Measurements from ENCODE around the gene GALK1. TPM values are rescaled to one million over a fixed set of nuclear protein-coding genes. Genes with fewer than 3 reads are reported as not detected.
"Not testable (repeated sequence)": the region's sequence is repeated elsewhere in the genome, so short reads cannot be mapped to it uniquely, and the experiment has no call there.

The GALK1 gene
- total and polyA plus RNA-seq, 4 donors = 23.0 to 70.5 (median 44.0) TPM

DNA sequence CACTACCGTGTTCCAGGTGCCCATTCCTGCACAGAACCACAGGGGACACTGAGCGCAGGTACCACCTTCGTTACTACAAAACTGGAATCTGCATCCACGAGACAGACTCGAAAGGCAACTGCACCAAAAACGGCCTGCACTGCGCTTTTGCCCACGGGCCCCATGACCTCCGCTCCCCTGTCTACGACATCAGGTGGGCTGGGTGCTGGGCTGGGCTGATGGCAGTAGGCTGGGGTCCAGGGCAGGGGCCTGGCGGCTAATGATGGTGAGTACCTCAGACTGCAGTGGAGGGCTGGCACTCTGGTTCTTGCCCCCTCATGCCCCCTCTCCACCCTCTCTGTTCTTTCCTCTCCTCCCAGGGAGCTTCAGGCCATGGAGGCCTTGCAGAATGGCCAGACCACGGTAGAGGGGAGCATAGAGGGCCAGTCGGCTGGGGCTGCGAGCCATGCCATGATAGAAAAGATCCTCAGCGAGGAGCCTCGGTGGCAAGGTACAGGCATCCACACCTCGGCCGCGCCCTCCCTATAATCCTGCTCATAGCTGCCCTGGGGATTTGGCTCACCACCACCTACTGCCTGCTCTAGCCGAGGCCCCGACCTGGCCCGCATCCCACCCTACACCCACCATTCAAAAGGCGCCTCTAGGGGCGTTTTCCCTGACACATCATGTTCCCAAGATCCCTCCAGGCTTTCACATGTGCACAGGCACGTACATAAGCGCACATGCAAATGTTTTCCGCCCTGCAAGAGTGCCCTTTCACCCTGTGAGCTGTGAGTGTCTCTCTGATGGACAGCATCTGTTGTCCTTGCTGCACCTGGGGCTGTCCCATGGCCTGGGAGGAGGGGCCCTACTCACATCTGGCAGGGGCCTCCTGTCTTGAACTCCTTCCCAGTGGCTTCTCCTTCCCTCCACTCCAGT is 47.4 kb upstream of the GALK1 start:
- TF ChIP-seq, protein P1, sequence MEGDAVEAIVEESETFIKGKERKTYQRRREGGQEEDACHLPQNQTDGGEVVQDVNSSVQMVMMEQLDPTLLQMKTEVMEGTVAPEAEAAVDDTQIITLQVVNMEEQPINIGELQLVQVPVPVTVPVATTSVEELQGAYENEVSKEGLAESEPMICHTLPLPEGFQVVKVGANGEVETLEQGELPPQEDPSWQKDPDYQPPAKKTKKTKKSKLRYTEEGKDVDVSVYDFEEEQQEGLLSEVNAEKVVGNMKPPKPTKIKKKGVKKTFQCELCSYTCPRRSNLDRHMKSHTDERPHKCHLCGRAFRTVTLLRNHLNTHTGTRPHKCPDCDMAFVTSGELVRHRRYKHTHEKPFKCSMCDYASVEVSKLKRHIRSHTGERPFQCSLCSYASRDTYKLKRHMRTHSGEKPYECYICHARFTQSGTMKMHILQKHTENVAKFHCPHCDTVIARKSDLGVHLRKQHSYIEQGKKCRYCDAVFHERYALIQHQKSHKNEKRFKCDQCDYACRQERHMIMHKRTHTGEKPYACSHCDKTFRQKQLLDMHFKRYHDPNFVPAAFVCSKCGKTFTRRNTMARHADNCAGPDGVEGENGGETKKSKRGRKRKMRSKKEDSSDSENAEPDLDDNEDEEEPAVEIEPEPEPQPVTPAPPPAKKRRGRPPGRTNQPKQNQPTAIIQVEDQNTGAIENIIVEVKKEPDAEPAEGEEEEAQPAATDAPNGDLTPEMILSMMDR (IDR thresholded peaks at IDR 0.05; ENCODE audit: control extremely low read depth, extremely low read depth) = no peak
- DNase-seq = no peak
- peaks cover 9 to 55% (median 48%) of the 10 kb centered on the region in 4 donors for H3K36me3 ChIP-seq (ENCODE audit: control insufficient read depth in 4 of 4, insufficient read depth in 4 of 4, low read length in 4 of 4)

GRCh38 chr17:75811174-75811573 is 46.2 kb upstream of the GALK1 start:
- H3K4me1 ChIP-seq (ENCODE audit: control insufficient read depth in 5 of 5, insufficient read depth in 5 of 5, low read length in 5 of 5) = peaks cover 0 to 12% (median 0%) of the 10 kb centered on the region in 5 donors
- WGBS, 2 donors = 91 to 95% methylated on average over 7 of the region's 7 CpGs
- no peak overlapping the region for H3K27ac ChIP-seq (ENCODE audit: low read depth in 1 of 2, low read length in 1 of 2)
- H3K36me3 ChIP-seq (ENCODE audit: control insufficient read depth in 4 of 4, insufficient read depth in 4 of 4, low read length in 4 of 4) = peaks cover 9 to 45% (median 40%) of the 10 kb centered on the region in 4 donors
- no peaks in the 10 kb centered on the region for H3K27me3 ChIP-seq (ENCODE audit: control insufficient read depth in 3 of 3, insufficient read depth in 3 of 3, low read length in 2 of 3)
- ATAC-seq (ENCODE audit: insufficient read depth, low FRiP score) (no peak), DNase-seq (no peak)
- TF ChIP-seq, protein P1 (IDR thresholded peaks at IDR 0.05; ENCODE audit: control extremely low read depth, extremely low read depth) = no peak
- no peaks in the 10 kb centered on the region for H3K9me3 ChIP-seq (ENCODE audit: control insufficient read depth in 4 of 4, insufficient read depth in 3 of 4, low read length in 3 of 4)
- no peak overlapping the region for H3K4me3 ChIP-seq
- H3K9ac ChIP-seq (ENCODE audit: insufficient read depth in 1 of 2, low read length in 2 of 2) = no peak overlapping the region

More for the DNA sequence above, 47.4 kb upstream of the GALK1 start:
- Histone ChIP-seq H3K27ac (ENCODE audit: low read depth in 1 of 2, low read length in 1 of 2) (no peak overlapping the region), H3K9me3 (ENCODE audit: control insufficient read depth in 4 of 4, insufficient read depth in 3 of 4, low read length in 3 of 4) (no peaks in the 10 kb centered on the region), H3K27me3 (ENCODE audit: control insufficient read depth in 3 of 3, insufficient read depth in 3 of 3, low read length in 2 of 3) (no peaks in the 10 kb centered on the region), H3K4me1 (ENCODE audit: control insufficient read depth in 5 of 5, insufficient read depth in 5 of 5, low read length in 5 of 5) (peaks cover 0 to 12% (median 0%) of the 10 kb centered on the region in 5 donors), H3K4me3 (no peak overlapping the region), H3K9ac (ENCODE audit: insufficient read depth in 1 of 2, low read length in 2 of 2) (no peak overlapping the region)
- no peak for ATAC-seq (ENCODE audit: insufficient read depth, low FRiP score)
- 92 to 95% methylated on average over 27 of the region's 27 CpGs for WGBS, 2 donors

DNA sequence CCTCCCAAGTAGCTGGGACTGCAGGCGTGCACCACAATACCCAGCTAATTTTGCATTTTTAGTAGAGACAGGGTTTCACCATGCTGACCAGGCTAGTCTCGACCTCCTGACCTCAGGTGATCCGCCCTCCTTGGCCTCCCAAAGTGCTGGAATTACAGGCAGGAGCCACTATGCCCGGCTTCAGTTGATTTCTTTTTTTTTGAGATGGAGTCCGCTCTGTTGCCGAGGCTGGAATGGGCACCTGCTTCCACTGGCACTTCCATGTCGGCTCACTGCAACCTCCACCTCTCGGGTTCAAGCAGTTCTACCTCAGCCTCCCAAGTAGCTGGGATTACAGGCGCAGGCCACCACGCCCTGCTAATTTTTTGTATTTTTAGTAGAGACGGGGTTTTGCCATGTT is 45.8 kb upstream of the GALK1 start:
- not testable (repeated sequence) for H3K27me3 ChIP-seq (ENCODE audit: control insufficient read depth in 3 of 3, insufficient read depth in 3 of 3, low read length in 2 of 3); H3K9me3 ChIP-seq (ENCODE audit: control insufficient read depth in 4 of 4, insufficient read depth in 3 of 4, low read length in 3 of 4)
- WGBS, 2 donors = 97 to 98% methylated on average over 11 of the region's 11 CpGs

GRCh38 chr17:75810216-75810615 is 45.2 kb upstream of the GALK1 start:
- ATAC-seq (ENCODE audit: insufficient read depth, low FRiP score) = no peak
- DNase-seq = no peak
- 95 to 99% methylated on average over 5 of the region's 5 CpGs for WGBS, 2 donors
- H3K9me3 ChIP-seq (ENCODE audit: control insufficient read depth in 4 of 4, insufficient read depth in 3 of 4, low read length in 3 of 4) = no peaks in the 10 kb centered on the region
- H3K4me1 ChIP-seq (ENCODE audit: control insufficient read depth in 5 of 5, insufficient read depth in 5 of 5, low read length in 5 of 5) = peaks cover 0 to 12% (median 0%) of the 10 kb centered on the region in 5 donors
- H3K27ac ChIP-seq (ENCODE audit: low read depth in 1 of 2, low read length in 1 of 2) = peak overlapping the region in 1 of 2 donors; percentile 79
- no peak overlapping the region for H3K4me3 ChIP-seq
- H3K36me3 ChIP-seq (ENCODE audit: control insufficient read depth in 4 of 4, insufficient read depth in 4 of 4, low read length in 4 of 4) = peaks cover 6 to 42% (median 36%) of the 10 kb centered on the region in 4 donors
- no peak overlapping the region for H3K9ac ChIP-seq (ENCODE audit: insufficient read depth in 1 of 2, low read length in 2 of 2)
- TF ChIP-seq, protein P1 (IDR thresholded peaks at IDR 0.05; ENCODE audit: control extremely low read depth, extremely low read depth) = no peak
- no peaks in the 10 kb centered on the region for H3K27me3 ChIP-seq (ENCODE audit: control insufficient read depth in 3 of 3, insufficient read depth in 3 of 3, low read length in 2 of 3)

More for the DNA sequence above, 45.8 kb upstream of the GALK1 start:
- H3K4me3 ChIP-seq; DNase-seq; H3K9ac ChIP-seq (ENCODE audit: insufficient read depth in 1 of 2, low read length in 2 of 2); ATAC-seq (ENCODE audit: insufficient read depth, low FRiP score); H3K27ac ChIP-seq (ENCODE audit: low read depth in 1 of 2, low read length in 1 of 2): not testable (repeated sequence)
- Histone ChIP-seq H3K4me1 (ENCODE audit: control insufficient read depth in 5 of 5, insufficient read depth in 5 of 5, low read length in 5 of 5) (peaks cover 0 to 12% (median 0%) of the 10 kb centered on the region in 5 donors), H3K36me3 (ENCODE audit: control insufficient read depth in 4 of 4, insufficient read depth in 4 of 4, low read length in 4 of 4) (peaks cover 9 to 45% (median 37%) of the 10 kb centered on the region in 4 donors)

All from lung (tissue), 12 donors.